MM.1S (cell line): ENCODE measurements around the gene STMND1.

Experiments
- DNase-seq: peaks from one replicate; pipeline ENCODE4 v3.0.0-alpha.2; 2015
- H2AFZ ChIP-seq: fragments of 300-600 bp; sonication (generic); 2 replicates; pipeline ENCODE4 v1.6.0; 2016; ENCODE audit warnings: antibody characterized with exemption, low read length
- H3F3A ChIP-seq: fragments of 300-600 bp; sonication (generic); 2 replicates; pipeline ENCODE4 v1.6.1; 2016; ENCODE audit warnings: mild to moderate bottlenecking, antibody characterized with exemption, low read length, moderate library complexity, mixed read lengths; ENCODE audit not compliant: insufficient read depth
- H3K27ac ChIP-seq: fragments of 300-600 bp; sonication (generic); 2 replicates; pipeline ENCODE4 v1.5.1; 2016; ENCODE audit warnings: mild to moderate bottlenecking, low read length
- H3K27me3 ChIP-seq: fragments of 300-600 bp; sonication (generic); replicated peaks from 2 replicates; pipeline ENCODE4 v1.6.0; 2016; ENCODE audit warnings: low read length; ENCODE audit not compliant: insufficient read depth
- H3K36me3 ChIP-seq: fragments of 300-600 bp; sonication (generic); replicated peaks from 2 replicates; pipeline ENCODE4 v1.6.1; 2016; ENCODE audit warnings: mild to moderate bottlenecking, low read length, mixed read lengths; ENCODE audit not compliant: insufficient read depth
- H3K4me1 ChIP-seq: fragments of 300-600 bp; sonication (generic); 2 replicates; pipeline ENCODE4 v1.6.1; 2016; ENCODE audit warnings: low read length, mixed read lengths
- H3K4me2 ChIP-seq: fragments of 300-600 bp; sonication (generic); 2 replicates; pipeline ENCODE4 v1.6.0; 2016; ENCODE audit warnings: low read depth, low read length
- H3K4me3 ChIP-seq: fragments of 300-600 bp; sonication (generic); 2 replicates; pipeline ENCODE4 v1.5.1; 2016; ENCODE audit warnings: low read length, mixed read lengths
- H3K79me2 ChIP-seq: fragments of 300-600 bp; sonication (generic); 2 replicates; pipeline ENCODE4 v1.6.1; 2016; ENCODE audit warnings: mixed run types, low read length, mixed read lengths
- H3K9ac ChIP-seq: fragments of 300-600 bp; sonication (generic); 2 replicates; pipeline ENCODE4 v1.6.1; 2016; ENCODE audit warnings: low read length, mixed read lengths
- H3K9me2 ChIP-seq: fragments of 300-600 bp; sonication (generic); replicated peaks from 2 replicates; pipeline ENCODE4 v1.6.1; 2016; ENCODE audit warnings: mild to moderate bottlenecking, low read length, mixed read lengths; ENCODE audit not compliant: insufficient read depth
- H3K9me3 ChIP-seq: fragments of 300-600 bp; sonication (generic); replicated peaks from 2 replicates; pipeline ENCODE4 v1.6.1; 2016; ENCODE audit warnings: mild to moderate bottlenecking, low read length, mixed read lengths; ENCODE audit not compliant: insufficient read depth
- H4K20me1 ChIP-seq: fragments of 300-600 bp; sonication (generic); 2 replicates; pipeline ENCODE4 v1.6.1; 2016; ENCODE audit warnings: mild to moderate bottlenecking, low read length, moderate library complexity, mixed read lengths; ENCODE audit not compliant: insufficient read depth
- EZH2 ChIP-seq: fragments of 300-600 bp; sonication (generic); optimal IDR thresholded peaks from 2 replicates; pipeline ENCODE3; 2017; ENCODE audit warnings: low read depth, mild to moderate bottlenecking, antibody characterized with exemption, low read length, mixed read lengths
- EZH2phosphoT487 ChIP-seq: fragments of 300-600 bp; sonication (generic); IDR thresholded peaks from 2 replicates; pipeline ENCODE4 v1.6.1; 2018; ENCODE audit warnings: antibody characterized with exemption, low read length
- TF ChIP-seq, protein P1 (sequence below): fragments of 300-600 bp; sonication (generic); IDR thresholded peaks from 2 replicates; pipeline ENCODE4 v1.5.1; 2016; ENCODE audit warnings: antibody characterized with exemption, low read length, mixed read lengths

Gene STMND1

DNA sequence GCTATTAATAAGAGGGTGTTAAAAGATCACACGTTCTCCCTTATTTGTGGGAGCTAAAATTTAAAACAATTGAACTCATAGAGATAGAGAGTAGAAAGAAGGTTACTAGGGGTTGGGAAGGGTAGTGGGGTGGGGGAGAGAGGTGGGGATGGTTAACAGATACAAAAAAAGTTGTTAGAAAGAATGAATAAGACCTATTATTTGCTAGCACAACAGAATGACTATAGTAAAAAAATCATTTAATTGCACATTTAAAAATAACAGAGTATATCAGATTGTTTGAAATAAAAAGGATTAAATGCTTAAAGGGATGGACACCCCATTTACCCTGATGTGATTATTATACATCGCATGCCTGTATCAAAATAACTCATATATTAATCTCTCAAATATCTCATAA is 43.3 kb upstream of the STMND1 start:
- no peak overlapping the region for H3K27ac ChIP-seq
- no peaks in the 10 kb centered on the region for H3K79me2 ChIP-seq
- no peaks in the 10 kb centered on the region for H3K4me1 ChIP-seq
- no peaks in the 10 kb centered on the region for H3F3A ChIP-seq
- no peak overlapping the region for H3K4me3 ChIP-seq
- no peak for DNase-seq
- no peak overlapping the region for H3K4me2 ChIP-seq
- no peak overlapping the region for H3K9ac ChIP-seq
- H3K9me3 ChIP-seq = no peaks in the 10 kb centered on the region
- no peaks in the 10 kb centered on the region for H3K27me3 ChIP-seq
- no peaks in the 10 kb centered on the region for H4K20me1 ChIP-seq
- H3K9me2 ChIP-seq = no peaks in the 10 kb centered on the region
- TF ChIP-seq EZH2 = no peak
- no peak for TF ChIP-seq EZH2phosphoT487
- TF ChIP-seq, protein P1, sequence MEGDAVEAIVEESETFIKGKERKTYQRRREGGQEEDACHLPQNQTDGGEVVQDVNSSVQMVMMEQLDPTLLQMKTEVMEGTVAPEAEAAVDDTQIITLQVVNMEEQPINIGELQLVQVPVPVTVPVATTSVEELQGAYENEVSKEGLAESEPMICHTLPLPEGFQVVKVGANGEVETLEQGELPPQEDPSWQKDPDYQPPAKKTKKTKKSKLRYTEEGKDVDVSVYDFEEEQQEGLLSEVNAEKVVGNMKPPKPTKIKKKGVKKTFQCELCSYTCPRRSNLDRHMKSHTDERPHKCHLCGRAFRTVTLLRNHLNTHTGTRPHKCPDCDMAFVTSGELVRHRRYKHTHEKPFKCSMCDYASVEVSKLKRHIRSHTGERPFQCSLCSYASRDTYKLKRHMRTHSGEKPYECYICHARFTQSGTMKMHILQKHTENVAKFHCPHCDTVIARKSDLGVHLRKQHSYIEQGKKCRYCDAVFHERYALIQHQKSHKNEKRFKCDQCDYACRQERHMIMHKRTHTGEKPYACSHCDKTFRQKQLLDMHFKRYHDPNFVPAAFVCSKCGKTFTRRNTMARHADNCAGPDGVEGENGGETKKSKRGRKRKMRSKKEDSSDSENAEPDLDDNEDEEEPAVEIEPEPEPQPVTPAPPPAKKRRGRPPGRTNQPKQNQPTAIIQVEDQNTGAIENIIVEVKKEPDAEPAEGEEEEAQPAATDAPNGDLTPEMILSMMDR = no peak
- H2AFZ ChIP-seq = no peak overlapping the region
- H3K36me3 ChIP-seq = no peaks in the 10 kb centered on the region

DNA sequence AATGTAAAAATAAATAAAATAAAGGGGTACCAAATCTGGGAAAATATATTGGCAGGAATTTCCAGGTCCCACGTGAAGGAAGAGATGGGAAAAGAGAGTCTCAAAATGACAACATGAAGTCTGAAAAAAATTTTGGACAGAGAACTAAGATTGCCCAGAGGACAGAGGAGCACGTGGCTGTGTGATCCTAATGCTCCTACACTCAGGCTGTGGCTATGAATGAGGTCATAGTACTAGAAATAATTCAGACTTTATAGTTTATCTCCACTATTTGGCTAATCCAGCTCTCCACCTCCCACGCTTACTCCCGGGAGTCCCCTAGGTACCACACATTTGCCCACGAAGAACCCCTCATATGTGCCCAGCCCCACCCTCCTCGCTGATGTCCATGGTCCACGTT is 42.8 kb upstream of the STMND1 start:
- TF ChIP-seq, protein P1 = no peak
- TF ChIP-seq EZH2 = no peak
- TF ChIP-seq EZH2phosphoT487 = no peak
- no peaks in the 10 kb centered on the region for H3F3A ChIP-seq

DNA sequence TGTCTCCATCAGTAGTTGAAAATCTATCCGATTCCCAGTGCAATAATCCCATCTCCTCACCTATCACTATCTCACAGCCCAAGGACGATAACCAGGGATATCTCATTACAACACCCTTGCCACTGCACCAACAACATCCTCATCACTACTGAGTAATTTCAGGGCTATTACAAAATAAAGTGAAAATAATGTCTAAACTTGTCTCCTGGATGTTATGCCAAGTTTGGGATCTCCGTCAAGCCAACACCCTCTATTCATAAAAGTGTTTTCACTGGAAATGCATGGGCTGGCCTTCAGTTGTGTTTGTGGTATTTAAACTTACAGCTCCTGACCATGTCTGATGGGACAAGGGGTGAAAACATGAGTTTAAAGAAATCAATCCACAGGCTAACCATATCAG is 42.0 kb upstream of the STMND1 start:
- Histone ChIP-seq H3K9me3 (no peaks in the 10 kb centered on the region), H3K4me1 (no peaks in the 10 kb centered on the region), H3K4me2 (no peak overlapping the region), H4K20me1 (no peaks in the 10 kb centered on the region), H3F3A (no peaks in the 10 kb centered on the region), H3K36me3 (no peaks in the 10 kb centered on the region), H3K27me3 (no peaks in the 10 kb centered on the region), H3K27ac (no peak overlapping the region), H3K9me2 (no peaks in the 10 kb centered on the region), H2AFZ (no peak overlapping the region), H3K79me2 (no peaks in the 10 kb centered on the region), H3K4me3 (no peak overlapping the region), H3K9ac (no peak overlapping the region)
- DNase-seq = no peak
- TF ChIP-seq, protein P1 = no peak
- TF ChIP-seq EZH2 (no peak), EZH2phosphoT487 (no peak)

More for the DNA sequence above, 42.8 kb upstream of the STMND1 start:
- H3K79me2 ChIP-seq = no peaks in the 10 kb centered on the region
- H3K4me3 ChIP-seq = no peak overlapping the region
- H3K4me2 ChIP-seq = no peak overlapping the region
- no peak overlapping the region for H3K27ac ChIP-seq
- H3K4me1 ChIP-seq = no peaks in the 10 kb centered on the region
- no peak for DNase-seq
- no peaks in the 10 kb centered on the region for H3K27me3 ChIP-seq
- H3K9me3 ChIP-seq = no peaks in the 10 kb centered on the region
- no peak overlapping the region for H3K9ac ChIP-seq
- no peak overlapping the region for H2AFZ ChIP-seq
- no peaks in the 10 kb centered on the region for H3K36me3 ChIP-seq
- H3K9me2 ChIP-seq = no peaks in the 10 kb centered on the region
- H4K20me1 ChIP-seq = no peaks in the 10 kb centered on the region

DNA sequence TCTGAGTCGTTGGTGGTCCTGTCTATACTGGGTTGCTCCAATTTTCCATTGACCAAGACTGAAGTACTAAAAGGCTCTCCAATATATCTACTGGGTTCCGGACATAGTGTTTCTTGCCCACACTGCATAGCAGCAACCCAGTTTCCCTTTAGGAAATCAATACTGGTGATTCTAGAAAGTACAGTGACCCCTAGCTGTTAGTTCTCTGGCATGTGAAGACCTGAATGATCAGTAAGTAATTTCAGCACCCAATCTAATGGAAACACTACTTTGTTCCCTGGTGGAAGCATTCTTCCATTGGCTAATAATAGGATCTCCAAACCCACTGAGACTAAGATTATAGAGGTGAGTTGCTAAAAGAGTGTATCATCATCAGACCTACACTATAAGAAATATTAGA is 40.8 kb upstream of the STMND1 start:
- Histone ChIP-seq H3K4me1 (no peaks in the 10 kb centered on the region), H3F3A (no peaks in the 10 kb centered on the region), H3K4me3 (no peak overlapping the region), H3K27me3 (no peaks in the 10 kb centered on the region), H4K20me1 (no peaks in the 10 kb centered on the region), H2AFZ (no peak overlapping the region), H3K9me2 (no peaks in the 10 kb centered on the region), H3K9me3 (no peaks in the 10 kb centered on the region), H3K4me2 (no peak overlapping the region), H3K9ac (no peak overlapping the region), H3K79me2 (no peaks in the 10 kb centered on the region), H3K36me3 (no peaks in the 10 kb centered on the region), H3K27ac (no peak overlapping the region)
- no peak for DNase-seq
- TF ChIP-seq, protein P1 = no peak
- TF ChIP-seq EZH2 = no peak
- TF ChIP-seq EZH2phosphoT487 = no peak
